Peyer's patch (tissue), 4 donors: Measurements from ENCODE around the gene EYA4. TPM values are rescaled to one million over a fixed set of nuclear protein-coding genes. Genes with fewer than 3 reads are reported as not detected.

Experiments
- DNase-seq, 3 donors: peaks; one replicate each; pipeline ENCODE4 v3.0.0-alpha.2; 2017 to 2019
- H3K27ac ChIP-seq, 4 donors: fragments of 200-600 bp; sonication (generic); one replicate each; pipeline ENCODE4 v1.5.1; 2016 to 2019
- H3K27me3 ChIP-seq, 2 donors: fragments of 200-600 bp; sonication (generic); one replicate each; pipeline ENCODE4 v1.5.1; 2019
- H3K36me3 ChIP-seq, 3 donors: fragments of 200-600 bp; sonication (generic); one replicate each; pipeline ENCODE4 v1.5.1; 2016 to 2019
- H3K4me1 ChIP-seq, 4 donors: fragments of 200-600 bp; sonication (generic); one replicate each; pipeline ENCODE4 v1.5.1; 2016 to 2019
- H3K4me3 ChIP-seq, 4 donors: fragments of 200-600 bp; sonication (generic); 1 replicate in 3 of 4; 2 replicates in 1 of 4; pipeline ENCODE4 v1.5.1; 2016 to 2019; ENCODE audit warnings: mild to moderate bottlenecking in 1 of 4
- H3K9me3 ChIP-seq, 4 donors: fragments of 200-600 bp; sonication (generic); one replicate each; pipeline ENCODE4 v1.5.1; 2016 to 2019; ENCODE audit warnings: mild to moderate bottlenecking in 1 of 4
- POLR2A ChIP-seq, 2 donors: fragments of 450-650 bp; IDR thresholded peaks; one replicate each; pipeline ENCODE4 v1.5.1; 2017; ENCODE audit warnings: antibody characterized with exemption in 2 of 2, mild to moderate bottlenecking in 2 of 2, moderate library complexity in 2 of 2
- total RNA-seq, 4 donors: library from RNA; depleted of rRNA; stranded (reverse); fragments of >200 nt; gene quantifications; one replicate each; pipeline ENCODE4 v1.1.0, GENCODE V29; 2016
- TF ChIP-seq, protein P1 (sequence below), 6 experiments: fragments of 450-650 bp in 4 of 6; fragments of 200-600 bp in 2 of 6; sonication (generic) in 1 of 6; IDR thresholded peaks; one replicate each; pipeline ENCODE4 v1.5.1; 2017 to 2019; ENCODE audit warnings: antibody characterized with exemption in 6 of 6, mild to moderate bottlenecking in 3 of 6, moderate library complexity in 1 of 6

Gene EYA4
- total RNA-seq, 4 donors from 2014 or later = 0.19 to 3.3 (median 1.3) TPM; not detected in 1

DNA sequence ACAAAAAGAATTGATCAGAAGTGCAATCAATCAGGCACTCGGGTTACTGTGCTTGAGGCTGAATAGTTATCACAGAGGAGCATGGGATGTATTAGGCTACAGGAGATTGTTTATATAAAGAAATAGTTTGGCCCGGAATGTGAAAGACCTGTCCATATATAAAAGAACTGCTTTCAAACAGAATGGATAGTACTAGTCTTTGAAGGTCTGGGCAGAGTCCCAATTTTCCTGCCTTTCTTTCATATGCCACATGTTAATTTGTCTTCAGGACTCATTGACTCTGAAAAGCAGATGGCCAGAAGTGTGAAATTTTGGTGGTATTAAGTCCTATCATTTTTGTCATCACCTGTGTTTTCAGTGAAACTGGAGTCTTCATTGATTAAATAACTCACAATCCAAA lies 314.5 kb downstream of the EYA4 start:
- no peak for DNase-seq
- Histone ChIP-seq H3K27ac (no peak overlapping the region), H3K9me3 (no peaks in the 10 kb centered on the region), H3K4me3 (no peak overlapping the region), H3K27me3 (no peaks in the 10 kb centered on the region), H3K4me1 (no peaks in the 10 kb centered on the region), H3K36me3 (no peaks in the 10 kb centered on the region)
- no peak for TF ChIP-seq POLR2A (IDR thresholded peaks at IDR 0.05)
- TF ChIP-seq, protein P1, sequence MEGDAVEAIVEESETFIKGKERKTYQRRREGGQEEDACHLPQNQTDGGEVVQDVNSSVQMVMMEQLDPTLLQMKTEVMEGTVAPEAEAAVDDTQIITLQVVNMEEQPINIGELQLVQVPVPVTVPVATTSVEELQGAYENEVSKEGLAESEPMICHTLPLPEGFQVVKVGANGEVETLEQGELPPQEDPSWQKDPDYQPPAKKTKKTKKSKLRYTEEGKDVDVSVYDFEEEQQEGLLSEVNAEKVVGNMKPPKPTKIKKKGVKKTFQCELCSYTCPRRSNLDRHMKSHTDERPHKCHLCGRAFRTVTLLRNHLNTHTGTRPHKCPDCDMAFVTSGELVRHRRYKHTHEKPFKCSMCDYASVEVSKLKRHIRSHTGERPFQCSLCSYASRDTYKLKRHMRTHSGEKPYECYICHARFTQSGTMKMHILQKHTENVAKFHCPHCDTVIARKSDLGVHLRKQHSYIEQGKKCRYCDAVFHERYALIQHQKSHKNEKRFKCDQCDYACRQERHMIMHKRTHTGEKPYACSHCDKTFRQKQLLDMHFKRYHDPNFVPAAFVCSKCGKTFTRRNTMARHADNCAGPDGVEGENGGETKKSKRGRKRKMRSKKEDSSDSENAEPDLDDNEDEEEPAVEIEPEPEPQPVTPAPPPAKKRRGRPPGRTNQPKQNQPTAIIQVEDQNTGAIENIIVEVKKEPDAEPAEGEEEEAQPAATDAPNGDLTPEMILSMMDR (IDR thresholded peaks at IDR 0.05) = no peak

DNA sequence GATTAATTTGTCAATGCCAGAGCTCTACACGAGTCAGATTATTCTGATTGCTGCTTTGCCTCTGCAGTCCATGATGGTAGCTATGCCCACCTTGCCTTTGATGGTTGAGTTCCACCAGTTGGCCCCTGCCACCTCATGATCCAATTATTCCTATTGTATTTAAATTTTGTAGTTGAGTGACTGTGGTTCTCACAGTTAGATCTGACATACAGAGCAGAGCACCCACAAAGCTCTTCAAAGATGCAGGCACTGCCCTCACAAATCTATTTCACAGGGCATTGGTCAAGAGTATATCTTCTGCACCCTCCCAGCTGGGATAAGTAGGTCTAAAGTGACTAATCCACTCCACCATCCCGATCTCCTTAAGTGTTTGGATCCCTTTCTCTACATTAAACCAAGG lies 318.8 kb downstream of the EYA4 start:
- H3K4me3 ChIP-seq = no peak overlapping the region
- no peak for TF ChIP-seq POLR2A (IDR thresholded peaks at IDR 0.05)
- TF ChIP-seq, protein P1 (IDR thresholded peaks at IDR 0.05) = no peak

DNA sequence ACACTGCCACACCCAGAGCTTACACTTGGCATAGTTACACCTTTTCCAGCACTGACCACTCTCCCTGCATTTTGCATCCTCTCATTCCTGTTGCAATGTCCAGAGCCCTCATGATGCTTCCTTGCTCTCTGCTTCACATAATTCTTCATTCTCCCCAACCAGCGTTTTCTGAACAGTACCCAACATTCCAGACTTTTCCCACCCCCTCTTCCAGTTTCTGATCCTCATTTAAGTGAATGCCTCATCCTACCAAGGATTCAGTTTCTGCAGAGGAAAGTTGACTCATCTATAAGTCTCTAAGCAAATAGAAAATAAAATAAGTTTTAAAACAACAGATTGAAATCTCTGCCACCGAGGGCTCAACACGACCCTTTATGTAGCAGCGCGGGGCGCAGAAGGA lies 326.5 kb downstream of the EYA4 start:
- Histone ChIP-seq H3K27ac (no peak overlapping the region), H3K27me3 (no peaks in the 10 kb centered on the region), H3K9me3 (no peaks in the 10 kb centered on the region), H3K4me3 (no peak overlapping the region), H3K4me1 (no peaks in the 10 kb centered on the region), H3K36me3 (no peaks in the 10 kb centered on the region)
- no peak for DNase-seq
- TF ChIP-seq POLR2A (IDR thresholded peaks at IDR 0.05) = no peak
- TF ChIP-seq, protein P1 (IDR thresholded peaks at IDR 0.05) = no peak

More for the DNA sequence above, 318.8 kb downstream of the EYA4 start:
- Histone ChIP-seq H3K36me3 (no peaks in the 10 kb centered on the region), H3K4me1 (no peaks in the 10 kb centered on the region), H3K27me3 (no peaks in the 10 kb centered on the region), H3K27ac (no peak overlapping the region), H3K9me3 (no peaks in the 10 kb centered on the region)
- no peak for DNase-seq

DNA sequence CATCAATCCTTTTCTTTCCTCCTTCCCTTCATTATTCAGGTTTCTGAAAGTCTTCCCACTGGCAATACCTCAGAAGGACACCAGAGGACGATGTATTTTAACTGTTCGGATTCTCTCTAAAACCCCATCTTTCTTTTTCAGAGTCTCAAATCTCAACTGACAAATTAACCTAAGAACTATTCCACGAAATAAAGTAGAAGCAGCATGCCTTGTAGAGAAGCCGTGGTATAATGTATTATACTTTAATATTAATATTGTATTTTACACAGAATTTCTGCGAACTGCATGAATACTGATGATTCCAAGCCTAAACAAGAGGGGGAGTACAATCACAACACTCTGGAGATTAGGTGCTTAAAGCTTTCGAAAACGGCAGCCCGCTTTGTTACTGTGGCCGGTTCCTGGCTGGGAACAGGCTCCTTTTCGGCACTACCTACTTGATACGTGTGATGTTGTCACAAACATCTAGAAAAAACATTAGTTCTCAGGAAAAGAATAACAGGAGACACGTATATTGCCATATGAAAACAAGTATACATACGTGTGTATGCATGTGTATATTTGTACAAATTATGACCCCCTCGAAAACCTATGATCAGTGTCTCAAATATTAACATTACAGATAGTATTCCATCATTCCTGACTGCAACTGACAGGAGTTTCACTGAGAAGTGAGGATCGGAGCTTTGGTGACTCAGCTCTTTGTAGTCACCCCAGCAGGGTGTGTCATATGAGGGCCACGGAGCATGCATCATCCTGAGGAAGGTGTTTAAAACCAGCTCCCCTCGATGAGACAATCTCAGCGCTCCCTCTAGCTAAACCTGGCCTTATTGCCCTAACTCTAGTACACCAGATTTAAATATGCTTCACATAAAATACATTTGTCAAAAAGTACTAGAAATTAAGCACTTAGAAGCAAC lies 328.1 kb downstream of the EYA4 start:
- Histone ChIP-seq H3K27ac (peak overlapping the region in 3 of 4 donors; percentile 2 to 46 (median 6)), H3K27me3 (no peaks in the 10 kb centered on the region), H3K4me1 (no peaks in the 10 kb centered on the region), H3K4me3 (peak overlapping the region in 2 of 4 donors; percentile 1 to 35), H3K9me3 (no peaks in the 10 kb centered on the region), H3K36me3 (no peaks in the 10 kb centered on the region)
- peak in 1 of 3 donors; percentile 49 for DNase-seq
- no peak for TF ChIP-seq POLR2A (IDR thresholded peaks at IDR 0.05)
- TF ChIP-seq, protein P1 (IDR thresholded peaks at IDR 0.05) = peak in 5 of 6 experiments; percentile 52 to 81 (median 67)

DNA sequence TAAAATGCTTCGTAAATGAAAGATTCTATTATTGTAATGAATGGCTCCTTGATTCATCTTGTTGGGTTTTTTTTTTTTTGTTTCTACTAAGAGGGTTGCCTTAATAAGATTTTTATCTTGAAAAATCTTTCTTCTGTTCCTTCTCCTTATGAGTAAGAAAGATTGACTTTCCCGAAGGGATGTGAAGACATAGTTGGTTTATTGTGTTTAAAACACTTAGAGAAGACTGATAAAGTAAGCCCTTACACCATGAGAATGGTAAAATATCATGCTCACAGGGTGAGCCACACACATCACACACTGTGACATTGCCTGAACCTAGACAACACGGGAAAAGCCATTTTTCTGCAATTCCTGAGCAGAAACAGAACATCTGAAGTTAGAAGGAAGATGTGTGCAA lies 330.5 kb downstream of the EYA4 start:
- no peaks in the 10 kb centered on the region for H3K27me3 ChIP-seq
- no peaks in the 10 kb centered on the region for H3K9me3 ChIP-seq
- H3K27ac ChIP-seq = no peak overlapping the region
- H3K36me3 ChIP-seq = no peaks in the 10 kb centered on the region
- DNase-seq = no peak
- no peak overlapping the region for H3K4me3 ChIP-seq
- no peaks in the 10 kb centered on the region for H3K4me1 ChIP-seq
- no peak for TF ChIP-seq POLR2A (IDR thresholded peaks at IDR 0.05)
- TF ChIP-seq, protein P1 (IDR thresholded peaks at IDR 0.05) = no peak
